ENCODE data around the gene CYP2W1.
"Not testable (repeated sequence)": the region's sequence is repeated elsewhere in the genome, so short reads cannot be mapped to it uniquely, and the experiment has no call there.

DNA sequence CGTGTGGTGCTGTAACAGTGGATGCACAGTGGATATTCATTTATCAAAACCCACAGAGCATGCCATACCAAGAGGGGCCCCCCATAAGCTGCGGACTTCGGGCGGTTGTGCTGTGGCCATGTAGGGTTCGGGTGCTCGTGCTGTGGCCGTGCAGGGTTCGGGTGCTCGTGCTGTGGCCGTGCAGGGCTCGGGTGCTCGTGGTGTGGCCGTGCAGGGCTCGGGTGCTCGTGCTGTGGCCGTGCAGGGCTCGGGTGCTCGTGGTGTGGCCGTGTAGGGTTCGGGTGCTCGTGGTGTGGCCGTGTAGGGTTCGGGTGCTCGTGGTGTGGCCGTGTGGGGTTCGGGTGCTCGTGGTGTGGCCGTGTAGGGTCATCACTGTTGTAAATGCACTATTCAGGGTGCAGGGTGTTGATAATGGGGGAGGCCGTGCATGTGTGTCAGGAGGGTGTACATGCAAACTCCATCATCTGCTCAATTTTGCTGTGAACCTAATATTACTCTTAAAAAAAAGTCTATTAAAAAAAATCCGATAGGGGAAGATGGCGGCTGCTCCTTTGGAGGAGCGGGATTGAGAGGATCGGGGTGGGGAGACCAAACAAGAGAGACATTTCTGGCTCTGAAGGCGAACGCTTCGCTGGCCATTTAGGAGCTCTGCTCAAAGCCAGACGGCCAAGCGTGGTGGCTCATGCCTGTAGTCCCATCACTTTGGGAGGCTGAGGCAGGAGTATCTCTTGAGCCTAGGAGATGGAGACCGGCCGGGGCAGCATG lies 53.4 kb downstream of the CYP2W1 start:
- not testable (repeated sequence) for TF ChIP-seq POLR2A, POLR2AphosphoS5 (IDR thresholded peaks at IDR 0.05; ENCODE audit: low read depth, low read length)

Measured in GM12892 (cell line).